ENCODE measurements around the gene ELMO3. TPM values are rescaled to one million over a fixed set of nuclear protein-coding genes. Genes with fewer than 3 reads are reported as not detected.

The ELMO3 gene
- total and polyA plus RNA-seq, 2 of the 13 experiments (the other 11 are each of a cell fraction or from before 2014, with no cell fraction given) = 2.6 to 4.0 TPM

GRCh38 chr16:67173808-67174705, 24.9 kb upstream of the ELMO3 start:
- BruUV-seq (replicated peaks) = no TSS peak
- FAIRE-seq (peak; percentile 37), DNase-seq (ENCODE audit: low spot score) (peak; percentile 82), ATAC-seq (peak; percentile 82)
- Histone ChIP-seq H3K79me2 (ENCODE audit: insufficient read depth, low read length) (no peaks in the 10 kb centered on the region), H3K4me2 (ENCODE audit: low read depth, low read length) (peak overlapping the region; percentile 99), H3K4me3 (replicated peaks in 1 of 3; ENCODE audit: insufficient read depth in 1 of 3, low read depth in 2 of 3, low read length in 3 of 3) (peak overlapping the region; percentile 52 to 75 (median 59)), H3K9ac (ENCODE audit: insufficient read depth, low read depth, low read length) (peak overlapping the region; percentile 34), H4K20me1 (ENCODE audit: insufficient read depth, low read length) (no peaks in the 10 kb centered on the region; the same call in 1 of the 2 replicates), H3K27ac (ENCODE audit: extremely low read length, insufficient read depth, low read length) (no peak overlapping the region), H2AFZ (ENCODE audit: low read length) (no peak overlapping the region), H3K27me3 (ENCODE audit: control insufficient read depth in 1 of 2, insufficient read depth in 2 of 2, low read length in 2 of 2) (peaks cover 0 to 2% of the 10 kb centered on the region in 2 experiments; a peak in 2 of 5 replicates), H3K36me3 (replicated peaks in 1 of 2; ENCODE audit: control insufficient read depth in 1 of 2, insufficient read depth in 2 of 2, low read length in 2 of 2) (no peaks in the 10 kb centered on the region; a peak in 1 of 5 replicates), H3K9me3 (ENCODE audit: low read length) (no peaks in the 10 kb centered on the region), H3K4me1 (ENCODE audit: insufficient read depth, low read length) (peaks cover 63% of the 10 kb centered on the region)
- in situ Hi-C loops (cut with HindIII; ENCODE audit: extremely low pct_ligation_motif_present, low pct_unique_long_range_greater_than_20kb) (no loop called here), intact Hi-C loops (cut with micrococcal nuclease; ENCODE audit: unreplicated experiment) (no loop called here)
- CTCF ChIA-PET (ENCODE audit: low intra/inter-chr PET ratio, low total read pairs) = interaction anchor here (1.5 kb wide), 1 partner anchor 12 kb away, joined by 5 read pairs; no protein-coding TSS in a partner anchor
- 15% methylated on average over 64 of the region's 71 CpGs for WGBS (ENCODE audit: low lambda C conversion rate)
- POLR2A ChIA-PET = interaction anchor here (0.7 to 2.7 kb wide), 6 partner anchors 11 to 73 kb away, joined by 3 to 18 read pairs (median 4); partner anchors contain the start of genes B3GNT9, FHOD1 and MATCAP1
- TF ChIP-seq ZNF550 (CRISPR knock-in tag; IDR thresholded peaks at IDR 0.05; ENCODE audit: borderline replicate concordance) (peak; percentile 95), HES4 (CRISPR knock-in tag; IDR thresholded peaks at IDR 0.05; ENCODE audit: borderline replicate concordance) (peak; percentile 78; the same call in 1 of the 2 replicates), ARNTL (CRISPR knock-in tag; IDR thresholded peaks at IDR 0.05) (peak; percentile 88), FIP1L1 (IDR thresholded peaks at IDR 0.05; ENCODE audit: borderline replicate concordance, insufficient read depth, low read depth, low read length) (no peak), DNMT1 (CRISPR knock-in tag; IDR thresholded peaks at IDR 0.05) (peak; percentile 78; the same call in 1 of the 2 replicates), ARNT2 (CRISPR knock-in tag; IDR thresholded peaks at IDR 0.05; ENCODE audit: low read depth) (peak; percentile 99), ZNF556 (CRISPR knock-in tag; IDR thresholded peaks at IDR 0.05; ENCODE audit: borderline replicate concordance) (peak; percentile 86; the same call in 1 of the 2 replicates), CREM (IDR thresholded peaks at IDR 0.05) (no peak), CREM (CRISPR knock-in tag; IDR thresholded peaks at IDR 0.05) (no peak), NFKB2 (CRISPR knock-in tag; IDR thresholded peaks at IDR 0.05; ENCODE audit: borderline replicate concordance) (peak; percentile 83; the same call in 1 of the 2 replicates), ISL2 (CRISPR knock-in tag; IDR thresholded peaks at IDR 0.05) (no peak; the same call in 1 of the 2 replicates), GABPB1 (CRISPR knock-in tag; IDR thresholded peaks at IDR 0.05) (peak; percentile 91), POLR2AphosphoS5 (IDR thresholded peaks at IDR 0.05; ENCODE audit: low read depth, low read length) (peak; percentile 58)
- TF ChIP-seq, protein P1, sequence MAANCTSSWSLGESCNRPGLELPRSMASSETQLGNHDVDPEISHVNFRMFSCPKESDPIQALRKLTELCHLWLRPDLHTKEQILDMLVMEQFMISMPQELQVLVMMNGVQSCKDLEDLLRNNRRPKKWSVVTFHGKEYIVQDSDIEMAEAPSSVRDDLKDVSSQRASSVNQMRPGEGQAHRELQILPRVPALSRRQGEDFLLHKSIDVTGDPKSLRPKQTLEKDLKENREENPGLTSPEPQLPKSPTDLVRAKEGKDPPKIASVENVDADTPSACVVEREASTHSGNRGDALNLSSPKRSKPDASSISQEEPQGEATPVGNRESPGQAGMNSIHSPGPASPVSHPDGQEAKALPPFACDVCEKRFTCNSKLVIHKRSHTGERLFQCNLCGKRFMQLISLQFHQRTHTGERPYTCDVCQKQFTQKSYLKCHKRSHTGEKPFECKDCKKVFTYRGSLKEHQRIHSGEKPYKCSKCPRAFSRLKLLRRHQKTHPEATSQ (CRISPR knock-in tag; IDR thresholded peaks at IDR 0.05; ENCODE audit: borderline replicate concordance) = peak; percentile 90
- TF ChIP-seq, protein P2, sequence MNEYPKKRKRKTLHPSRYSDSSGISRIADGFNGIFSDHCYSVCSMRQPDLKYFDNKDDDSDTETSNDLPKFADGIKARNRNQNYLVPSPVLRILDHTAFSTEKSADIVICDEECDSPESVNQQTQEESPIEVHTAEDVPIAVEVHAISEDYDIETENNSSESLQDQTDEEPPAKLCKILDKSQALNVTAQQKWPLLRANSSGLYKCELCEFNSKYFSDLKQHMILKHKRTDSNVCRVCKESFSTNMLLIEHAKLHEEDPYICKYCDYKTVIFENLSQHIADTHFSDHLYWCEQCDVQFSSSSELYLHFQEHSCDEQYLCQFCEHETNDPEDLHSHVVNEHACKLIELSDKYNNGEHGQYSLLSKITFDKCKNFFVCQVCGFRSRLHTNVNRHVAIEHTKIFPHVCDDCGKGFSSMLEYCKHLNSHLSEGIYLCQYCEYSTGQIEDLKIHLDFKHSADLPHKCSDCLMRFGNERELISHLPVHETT (CRISPR knock-in tag; conservative IDR thresholded peaks at IDR 0.05) = 0 out of 2 replicates have a peak, but pooled peaks have one; percentile 58
- TF ChIP-seq, protein P3, sequence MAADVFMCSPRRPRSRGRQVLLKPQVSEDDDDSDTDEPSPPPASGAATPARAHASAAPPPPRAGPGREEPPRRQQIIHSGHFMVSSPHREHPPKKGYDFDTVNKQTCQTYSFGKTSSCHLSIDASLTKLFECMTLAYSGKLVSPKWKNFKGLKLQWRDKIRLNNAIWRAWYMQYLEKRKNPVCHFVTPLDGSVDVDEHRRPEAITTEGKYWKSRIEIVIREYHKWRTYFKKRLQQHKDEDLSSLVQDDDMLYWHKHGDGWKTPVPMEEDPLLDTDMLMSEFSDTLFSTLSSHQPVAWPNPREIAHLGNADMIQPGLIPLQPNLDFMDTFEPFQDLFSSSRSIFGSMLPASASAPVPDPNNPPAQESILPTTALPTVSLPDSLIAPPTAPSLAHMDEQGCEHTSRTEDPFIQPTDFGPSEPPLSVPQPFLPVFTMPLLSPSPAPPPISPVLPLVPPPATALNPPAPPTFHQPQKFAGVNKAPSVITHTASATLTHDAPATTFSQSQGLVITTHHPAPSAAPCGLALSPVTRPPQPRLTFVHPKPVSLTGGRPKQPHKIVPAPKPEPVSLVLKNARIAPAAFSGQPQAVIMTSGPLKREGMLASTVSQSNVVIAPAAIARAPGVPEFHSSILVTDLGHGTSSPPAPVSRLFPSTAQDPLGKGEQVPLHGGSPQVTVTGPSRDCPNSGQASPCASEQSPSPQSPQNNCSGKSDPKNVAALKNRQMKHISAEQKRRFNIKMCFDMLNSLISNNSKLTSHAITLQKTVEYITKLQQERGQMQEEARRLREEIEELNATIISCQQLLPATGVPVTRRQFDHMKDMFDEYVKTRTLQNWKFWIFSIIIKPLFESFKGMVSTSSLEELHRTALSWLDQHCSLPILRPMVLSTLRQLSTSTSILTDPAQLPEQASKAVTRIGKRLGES (CRISPR knock-in tag; IDR thresholded peaks at IDR 0.05; ENCODE audit: borderline replicate concordance) = no peak

Measured in HepG2 (cell line).